Activated T-helper 1 cell treated with anti-CD3 and anti-CD28 coated beads, Interleukin-2, amount 50 U/mL, for 16 hours (primary cell): ENCODE data around the gene ACVRL1.
A peak's percentile ranks its signal among the peaks of the same experiment; 100 is the strongest.

Experiments used
- DNase-seq, 2 donors: peaks; one replicate each; pipeline ENCODE4 v3.0.0-alpha.2; 2020; ENCODE audit warnings: low read depth in 1 of 2, low spot score in 1 of 2

The ACVRL1 gene

GRCh38 chr12:51938726-51939125 lies 31.4 kb downstream of the ACVRL1 start:
- no peak for DNase-seq

- DNase-seq: no peak
These were observed 33.8 kb downstream of the ACVRL1 start for GRCh38 chr12:51941011-51941581.

GRCh38 chr12:51941604-51942003 lies 34.3 kb downstream of the ACVRL1 start:
- no peak for DNase-seq

- no peak for DNase-seq
These were observed 34.8 kb downstream of the ACVRL1 start for GRCh38 chr12:51942056-51942455.

GRCh38 chr12:51942501-51943000 lies 35.2 kb downstream of the ACVRL1 start:
- DNase-seq: no peak

GRCh38 chr12:51943346-51943745 lies 36.0 kb downstream of the ACVRL1 start:
- no peak for DNase-seq

- no peak for DNase-seq
These were observed 37.4 kb downstream of the ACVRL1 start for GRCh38 chr12:51944608-51945233.

- DNase-seq: no peak
These were observed 40.1 kb downstream of the ACVRL1 start for GRCh38 chr12:51947246-51947996.

- DNase-seq: no peak
These were observed 40.8 kb downstream of the ACVRL1 start for GRCh38 chr12:51948066-51948465.

- no peak for DNase-seq
These were observed 42.2 kb downstream of the ACVRL1 start for GRCh38 chr12:51949342-51950030.

GRCh38 chr12:51950682-51951198 lies 43.4 kb downstream of the ACVRL1 start:
- no peak for DNase-seq

GRCh38 chr12:51951199-51951842 lies 44.0 kb downstream of the ACVRL1 start, which contains the start of gene ACVR1B:
Gene ACVR1B (plus strand): TSS chr12:51951699. CDS start chr12:51951744, 45 bp downstream.
- DNase-seq: peak; percentile 72 to 87

GRCh38 chr12:51951843-51952722 lies 44.8 kb downstream of the ACVRL1 start:
- no peak for DNase-seq

GRCh38 chr12:51953089-51953488 lies 45.8 kb downstream of the ACVRL1 start:
- DNase-seq: no peak

- DNase-seq: no peak
These were observed 46.6 kb downstream of the ACVRL1 start for GRCh38 chr12:51953864-51954263.

GRCh38 chr12:51954561-51955361 lies 47.5 kb downstream of the ACVRL1 start:
- DNase-seq: no peak

- no peak for DNase-seq
These were observed 48.4 kb downstream of the ACVRL1 start for GRCh38 chr12:51955702-51956101.

- DNase-seq: no peak
These were observed 51.2 kb downstream of the ACVRL1 start for GRCh38 chr12:51958542-51958941.

- DNase-seq: no peak
These were observed 51.9 kb downstream of the ACVRL1 start for GRCh38 chr12:51959211-51959610.
